Activated CD8-positive, alpha-beta T cell treated with anti-CD3 and anti-CD28 coated beads for 36 hours (primary cell): ENCODE results near the gene KCNH2. TPM values are rescaled to one million over a fixed set of nuclear protein-coding genes. Genes with fewer than 3 reads are reported as not detected.

Source experiments
- ATAC-seq: fragments of 200-7000 bp; cut with Tn5 transposase; one replicate; pipeline ENCODE4 v1.10.0; 2021; ENCODE audit warnings: mild to moderate bottlenecking, moderate library complexity
- CTCF ChIA-PET: fragments of 350-600 bp; sonication (Branson Sonifier 250); formaldehyde crosslinking; loops from one replicate; lab custom pipeline; 2021; ENCODE audit warnings: antibody characterized with exemption; lab: Charles Lee
- POLR2A ChIA-PET: fragments of 350-600 bp; sonication (Branson Sonifier 250); formaldehyde crosslinking; loops from one replicate; lab custom pipeline; 2021; ENCODE audit warnings: antibody characterized with exemption; lab: Charles Lee
- DNase-seq: peaks from one replicate; pipeline ENCODE4 v3.0.0-alpha.2; 2020
- H3K27ac Mint-ChIP-seq: one replicate; pipeline ENCODE4 v1.8.0; 2021; ENCODE audit warnings: mild to moderate bottlenecking, mixed read lengths
- H3K27me3 Mint-ChIP-seq: one replicate; pipeline ENCODE4 v1.8.0; 2021; ENCODE audit warnings: mixed read lengths
- H3K36me3 Mint-ChIP-seq: one replicate; pipeline ENCODE4 v1.8.0; 2021; ENCODE audit warnings: low read depth, mixed read lengths
- H3K4me1 Mint-ChIP-seq: one replicate; pipeline ENCODE4 v1.8.0; 2021; ENCODE audit warnings: low read depth, mixed read lengths
- H3K4me3 Mint-ChIP-seq: one replicate; pipeline ENCODE4 v1.8.0; 2021; ENCODE audit warnings: mild to moderate bottlenecking, moderate library complexity, mixed read lengths
- H3K9me3 Mint-ChIP-seq: one replicate; pipeline ENCODE4 v1.8.0; 2021; ENCODE audit warnings: mixed read lengths
- CTCF ChIP-seq: fragments of 200-600 bp; IDR thresholded peaks from one replicate; pipeline ENCODE4 v1.8.0; 2022; ENCODE audit warnings: antibody characterized with exemption, mild to moderate bottlenecking
- intact Hi-C: fragments of 100-400 bp; cut with micrococcal nuclease; formaldehyde crosslinking; loops from one replicate; pipeline ENCODE4 v1.10.0; 2022
- total RNA-seq, 2 experiments: library from RNA; stranded (reverse); gene quantifications; one replicate each; pipeline ENCODE4 v1.2.3, GENCODE V29; 2021

Gene KCNH2
- total RNA-seq, 2 experiments from 2014 or later = 0.23 to 0.29 TPM

GRCh38 chr7:150958062-150958552 is 20.0 kb downstream of the KCNH2 start:
- no peak for TF ChIP-seq CTCF
- ATAC-seq (no peak), DNase-seq (no peak)
- intact Hi-C loops = no loop called here
- POLR2A ChIA-PET = interaction anchor here (0.6 kb wide), 1 partner anchor 8 kb away, joined by 3 read pairs; no protein-coding TSS in a partner anchor
- Mint-ChIP-seq H3K27me3 (peaks cover 27% of the 10 kb centered on the region), H3K9me3 (no peaks in the 10 kb centered on the region), H3K4me3 (no peak overlapping the region), H3K4me1 (peaks cover 3% of the 10 kb centered on the region), H3K27ac (no peak overlapping the region), H3K36me3 (no peaks in the 10 kb centered on the region)
- CTCF ChIA-PET = interaction anchor here (1.3 kb wide), 1 partner anchor 27 kb away, joined by 3 read pairs; no protein-coding TSS in a partner anchor

GRCh38 chr7:150957133-150958020 is 20.7 kb downstream of the KCNH2 start:
- intact Hi-C loops = no loop called here
- Mint-ChIP-seq H3K4me3 (no peak overlapping the region), H3K36me3 (no peaks in the 10 kb centered on the region), H3K4me1 (peaks cover 2% of the 10 kb centered on the region), H3K27me3 (peaks cover 25% of the 10 kb centered on the region), H3K27ac (no peak overlapping the region), H3K9me3 (no peaks in the 10 kb centered on the region)
- DNase-seq (no peak), ATAC-seq (no peak)
- CTCF ChIA-PET = interaction anchor here (1.3 kb wide), 1 partner anchor 28 kb away, joined by 3 read pairs; no protein-coding TSS in a partner anchor
- POLR2A ChIA-PET = interaction anchor here (0.7 kb wide), 1 partner anchor 13 kb away, joined by 3 read pairs; no protein-coding TSS in a partner anchor
- TF ChIP-seq CTCF = no peak

GRCh38 chr7:150956395-150957132 is 21.6 kb downstream of the KCNH2 start:
- CTCF ChIA-PET = interaction anchor here (1.3 kb wide), 1 partner anchor 29 kb away, joined by 3 read pairs; no protein-coding TSS in a partner anchor

More at GRCh38 chr7:150956395-150957132, 21.6 kb downstream of the KCNH2 start:
- H3K36me3 Mint-ChIP-seq = no peaks in the 10 kb centered on the region
- intact Hi-C loops = no loop called here
- no peak for DNase-seq
- no peak for TF ChIP-seq CTCF
- peaks cover 25% of the 10 kb centered on the region for H3K27me3 Mint-ChIP-seq
- H3K4me3 Mint-ChIP-seq = no peak overlapping the region
- no peak for ATAC-seq
- POLR2A ChIA-PET = interaction anchor here (0.7 kb wide), 1 partner anchor 12 kb away, joined by 3 read pairs; no protein-coding TSS in a partner anchor
- no peak overlapping the region for H3K27ac Mint-ChIP-seq
- H3K4me1 Mint-ChIP-seq = peaks cover 2% of the 10 kb centered on the region
- no peaks in the 10 kb centered on the region for H3K9me3 Mint-ChIP-seq
